Muscle layer of duodenum (tissue), 2 donors: ENCODE measurements around the gene CALM1.
A peak's percentile ranks its signal among the peaks of the same experiment; 100 is the strongest.

Experiments used
- H3K27ac ChIP-seq: one replicate; pipeline ENCODE4 v1.7.0; 2013; ENCODE audit warnings: mild to moderate bottlenecking, low read length
- H3K27me3 ChIP-seq: one replicate; pipeline ENCODE4 v1.7.0; 2013; ENCODE audit warnings: low read depth, mild to moderate bottlenecking, control low read depth, low read length
- H3K36me3 ChIP-seq, 2 donors: one replicate each; pipeline ENCODE4 v1.7.0; 2013; ENCODE audit warnings: low read length in 2 of 2, control low read depth in 1 of 2, mild to moderate bottlenecking in 1 of 2; ENCODE audit not compliant: insufficient read depth in 2 of 2, control insufficient read depth in 1 of 2
- H3K4me1 ChIP-seq, 2 donors: one replicate each; pipeline ENCODE4 v1.7.0; 2013; ENCODE audit warnings: low read length in 2 of 2, mild to moderate bottlenecking in 2 of 2, control low read depth in 1 of 2, moderate library complexity in 1 of 2; ENCODE audit not compliant: insufficient read depth in 2 of 2, control insufficient read depth in 1 of 2
- H3K4me3 ChIP-seq, 2 donors: one replicate each; pipeline ENCODE4 v1.7.0; 2013; ENCODE audit warnings: low read length in 2 of 2, low read depth in 1 of 2, mild to moderate bottlenecking in 1 of 2
- H3K9me3 ChIP-seq, 2 donors: one replicate each; pipeline ENCODE4 v1.7.0; 2013; ENCODE audit warnings: low read length in 2 of 2, control low read depth in 1 of 2, mild to moderate bottlenecking in 1 of 2; ENCODE audit not compliant: control insufficient read depth in 1 of 2
- donor health status: healthy.

Gene CALM1

DNA sequence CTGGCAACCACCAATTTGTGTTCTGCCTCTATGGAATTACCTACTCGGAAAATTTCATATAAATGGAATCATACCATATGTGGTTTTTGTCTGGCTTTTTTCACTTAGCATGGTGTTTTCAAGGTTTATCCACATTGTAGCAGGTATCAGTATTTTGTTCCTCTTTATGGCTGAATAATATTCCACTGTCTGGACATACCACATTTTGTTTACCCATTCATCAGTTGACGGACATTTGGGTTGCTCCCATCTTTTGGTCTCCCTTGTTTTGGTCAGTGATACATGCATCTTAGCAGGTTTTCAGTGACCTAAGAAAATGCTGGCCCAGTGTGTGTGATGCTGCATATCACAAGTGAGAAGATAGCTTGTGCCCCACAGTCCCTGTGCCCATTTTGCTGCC is 21.2 kb downstream of the CALM1 start:
- H3K4me3 ChIP-seq: no peak overlapping the region
- H3K36me3 ChIP-seq: no peaks in the 10 kb centered on the region
- H3K9me3 ChIP-seq: no peaks in the 10 kb centered on the region
- H3K27ac ChIP-seq: no peak overlapping the region
- H3K27me3 ChIP-seq: no peaks in the 10 kb centered on the region
- peaks cover 0 to 9% of the 10 kb centered on the region in 2 donors for H3K4me1 ChIP-seq

- H3K27me3 ChIP-seq: no peaks in the 10 kb centered on the region
- H3K4me1 ChIP-seq: peaks cover 0 to 9% of the 10 kb centered on the region in 2 donors
- no peaks in the 10 kb centered on the region for H3K9me3 ChIP-seq
- H3K27ac ChIP-seq: peak overlapping the region; percentile 45
- no peak overlapping the region for H3K4me3 ChIP-seq
- no peaks in the 10 kb centered on the region for H3K36me3 ChIP-seq
Measured at GRCh38 chr14:90419200-90419599, 22.4 kb downstream of the CALM1 start.

DNA sequence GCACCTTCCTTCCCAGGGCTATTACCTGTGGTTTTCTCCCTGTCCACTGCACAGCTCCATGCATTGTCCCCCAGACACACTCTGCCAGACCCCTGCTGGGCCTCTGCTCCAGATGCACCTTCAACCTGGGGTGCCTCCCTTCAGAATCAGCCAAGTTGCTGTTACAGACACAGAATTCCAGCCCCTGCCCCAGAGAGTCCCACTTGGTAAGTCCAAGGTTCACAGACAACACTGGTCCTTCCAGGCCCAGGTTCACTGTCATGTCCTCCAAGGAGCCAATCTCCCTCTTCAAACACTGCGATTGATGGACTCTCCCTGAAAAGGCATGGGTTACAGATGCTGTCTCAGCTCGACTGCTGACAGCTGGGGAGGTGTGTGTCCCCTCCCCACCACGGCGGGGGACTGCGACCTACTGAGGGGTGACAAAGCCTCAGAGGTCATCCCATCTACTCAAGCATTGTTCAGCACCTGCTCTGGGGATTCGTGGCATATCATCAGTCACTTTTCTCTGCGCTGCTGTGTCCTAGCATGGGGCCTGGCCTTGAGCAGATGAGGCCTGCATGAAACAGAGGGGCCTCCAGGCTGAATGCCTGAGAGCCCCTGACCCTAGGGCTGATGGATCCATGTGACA is 24.3 kb downstream of the CALM1 start:
- Histone ChIP-seq H3K27ac (no peak overlapping the region), H3K4me3 (no peak overlapping the region), H3K36me3 (no peaks in the 10 kb centered on the region), H3K27me3 (no peaks in the 10 kb centered on the region), H3K9me3 (no peaks in the 10 kb centered on the region), H3K4me1 (peaks cover 0 to 9% of the 10 kb centered on the region in 2 donors)

DNA sequence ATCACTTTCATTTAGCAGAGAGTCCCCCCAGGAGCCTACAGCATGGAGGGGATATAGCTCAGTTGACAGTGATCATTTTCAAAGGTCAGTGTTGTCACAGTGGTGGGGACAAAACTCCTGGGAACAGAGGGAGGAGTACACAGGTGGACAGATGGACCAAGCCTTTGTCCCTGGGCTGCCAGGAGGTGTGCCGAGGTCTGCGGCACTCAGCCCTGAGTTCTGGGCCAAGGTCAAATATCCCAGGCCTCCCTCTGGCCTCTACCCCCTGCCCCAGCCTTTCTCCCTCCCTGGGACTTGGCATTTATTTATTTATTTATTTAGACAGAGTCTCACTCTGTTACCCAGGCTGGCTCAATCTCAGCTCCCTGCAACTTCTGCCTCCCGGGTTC is 24.8 kb downstream of the CALM1 start:
- no peak overlapping the region for H3K27ac ChIP-seq
- no peaks in the 10 kb centered on the region for H3K27me3 ChIP-seq
- H3K4me1 ChIP-seq: peaks cover 0 to 9% of the 10 kb centered on the region in 2 donors
- no peaks in the 10 kb centered on the region for H3K9me3 ChIP-seq
- no peaks in the 10 kb centered on the region for H3K36me3 ChIP-seq
- H3K4me3 ChIP-seq: no peak overlapping the region

DNA sequence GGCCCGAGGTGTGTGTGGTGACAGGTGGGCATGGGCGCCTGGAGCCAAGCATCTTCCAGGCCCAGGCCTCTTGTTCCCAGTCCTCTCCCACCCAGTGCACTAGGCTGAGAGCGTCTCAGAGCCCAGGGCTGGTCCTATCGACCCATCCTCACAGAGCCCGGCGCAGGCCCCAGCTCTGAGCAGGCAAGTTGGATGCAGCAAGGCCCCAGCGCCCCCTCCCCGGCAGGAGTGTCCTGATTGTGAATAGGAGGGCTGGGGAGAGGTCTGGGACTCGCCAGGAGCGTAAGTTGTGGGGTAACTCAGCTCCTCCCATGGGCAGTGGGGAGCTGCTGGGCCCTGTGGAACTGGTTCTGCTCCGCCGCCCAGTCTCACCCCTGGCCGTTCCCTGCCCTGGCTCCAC is 26.3 kb downstream of the CALM1 start:
- Histone ChIP-seq H3K4me1 (peaks cover 7 to 9% of the 10 kb centered on the region in 2 donors), H3K36me3 (no peaks in the 10 kb centered on the region), H3K9me3 (no peaks in the 10 kb centered on the region), H3K27me3 (no peaks in the 10 kb centered on the region), H3K4me3 (no peak overlapping the region), H3K27ac (no peak overlapping the region)

GRCh38 chr14:90424075-90424474 is 27.2 kb downstream of the CALM1 start:
- Histone ChIP-seq H3K4me3 (no peak overlapping the region), H3K4me1 (peaks cover 4 to 7% of the 10 kb centered on the region in 2 donors), H3K27ac (no peak overlapping the region), H3K36me3 (no peaks in the 10 kb centered on the region), H3K9me3 (no peaks in the 10 kb centered on the region), H3K27me3 (no peaks in the 10 kb centered on the region)

GRCh38 chr14:90424686-90425372 is 28.0 kb downstream of the CALM1 start:
- Histone ChIP-seq H3K4me3 (no peak overlapping the region), H3K36me3 (no peaks in the 10 kb centered on the region), H3K27me3 (no peaks in the 10 kb centered on the region), H3K4me1 (peaks cover 0 to 7% of the 10 kb centered on the region in 2 donors), H3K9me3 (no peaks in the 10 kb centered on the region), H3K27ac (no peak overlapping the region)

DNA sequence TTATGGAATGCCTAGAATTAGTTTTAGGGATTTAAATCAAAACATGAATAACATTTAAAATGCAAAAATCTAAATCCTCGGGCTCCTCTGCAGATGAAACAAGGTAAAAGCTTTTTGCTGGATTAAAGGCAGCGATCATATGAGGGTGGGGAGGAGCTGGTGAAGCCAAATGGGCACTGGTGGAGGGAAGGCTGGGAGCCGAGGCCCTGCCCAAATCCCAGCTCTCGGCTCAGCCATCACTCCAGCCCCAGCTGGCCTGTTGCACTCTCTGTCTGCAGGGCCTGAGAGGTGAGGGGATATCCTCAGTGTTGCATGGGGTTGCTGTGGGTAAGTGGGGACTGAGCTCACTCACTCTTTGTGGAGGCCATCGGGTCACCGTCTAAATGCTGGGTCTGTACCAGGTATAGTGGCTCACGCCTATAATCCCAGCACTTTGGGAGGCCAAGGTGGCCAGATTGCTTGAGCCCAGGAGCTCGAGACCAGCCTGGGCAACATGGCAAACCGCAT is 28.6 kb downstream of the CALM1 start:
- peaks cover 0 to 7% of the 10 kb centered on the region in 2 donors for H3K4me1 ChIP-seq
- H3K4me3 ChIP-seq: no peak overlapping the region
- H3K36me3 ChIP-seq: no peaks in the 10 kb centered on the region
- H3K27ac ChIP-seq: no peak overlapping the region
- no peaks in the 10 kb centered on the region for H3K27me3 ChIP-seq
- H3K9me3 ChIP-seq: no peaks in the 10 kb centered on the region

DNA sequence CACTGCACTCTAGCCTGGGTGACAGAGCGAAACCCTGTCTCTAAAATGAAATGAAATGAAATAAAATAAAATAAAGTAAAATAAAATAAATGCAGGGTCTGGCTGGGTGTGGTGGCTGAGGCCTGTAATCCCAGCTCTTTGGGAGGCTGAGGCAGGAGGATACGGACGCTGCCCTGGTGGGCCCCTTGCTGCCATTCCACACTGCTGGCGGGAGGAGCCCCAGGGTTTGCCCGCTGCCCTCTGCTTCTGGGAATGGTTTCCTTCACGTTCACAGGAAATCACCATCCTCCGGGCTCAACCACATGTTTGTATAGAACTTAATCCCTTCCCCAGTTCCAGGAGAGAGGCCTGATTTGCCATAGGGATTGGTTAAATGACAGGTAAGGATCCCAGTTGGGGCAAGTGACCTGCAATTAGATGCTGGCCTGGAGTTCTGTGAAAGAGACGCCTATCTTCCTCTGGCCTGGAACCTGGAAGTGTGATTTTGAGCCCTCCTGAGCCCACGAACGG is 29.3 kb downstream of the CALM1 start:
- Histone ChIP-seq H3K27ac (no peak overlapping the region), H3K27me3 (no peaks in the 10 kb centered on the region), H3K9me3 (no peaks in the 10 kb centered on the region), H3K36me3 (no peaks in the 10 kb centered on the region), H3K4me3 (no peak overlapping the region), H3K4me1 (peaks cover 0 to 7% of the 10 kb centered on the region in 2 donors)

GRCh38 chr14:90426663-90427062 is 29.8 kb downstream of the CALM1 start:
- H3K9me3 ChIP-seq: no peaks in the 10 kb centered on the region
- no peaks in the 10 kb centered on the region for H3K27me3 ChIP-seq
- peaks cover 0 to 7% of the 10 kb centered on the region in 2 donors for H3K4me1 ChIP-seq
- no peak overlapping the region for H3K4me3 ChIP-seq
- H3K36me3 ChIP-seq: no peaks in the 10 kb centered on the region
- no peak overlapping the region for H3K27ac ChIP-seq

GRCh38 chr14:90427848-90428426 is 31.1 kb downstream of the CALM1 start:
- Histone ChIP-seq H3K36me3 (no peaks in the 10 kb centered on the region), H3K27ac (no peak overlapping the region), H3K27me3 (no peaks in the 10 kb centered on the region), H3K9me3 (no peaks in the 10 kb centered on the region), H3K4me1 (peaks cover 0 to 7% of the 10 kb centered on the region in 2 donors), H3K4me3 (no peak overlapping the region)
